Fibroblast of mammary gland (primary cell): ENCODE results near the gene SRP9.

ENCODE experiments used
- DNase-seq: peaks from one replicate; pipeline ENCODE4 v3.0.0-alpha.2; 2010; ENCODE audit warnings: low read depth
- H3K4me3 ChIP-seq: 2 replicates; pipeline ENCODE4 v1.5.1; 2011; ENCODE audit warnings: low read depth, mild to moderate bottlenecking, low read length, moderate library complexity; ENCODE audit not compliant: control insufficient read depth
- CTCF ChIP-seq: conservative IDR thresholded peaks from 2 replicates; pipeline ENCODE4 v1.5.1; 2011; ENCODE audit warnings: low read depth, low read length, inconsistent platforms; ENCODE audit not compliant: control insufficient read depth, insufficient read depth

Gene SRP9

GRCh38 chr1:225737866-225738265 lies 39.8 kb upstream of the SRP9 start:
- DNase-seq, result no peak
- TF ChIP-seq CTCF, result no peak

DNA sequence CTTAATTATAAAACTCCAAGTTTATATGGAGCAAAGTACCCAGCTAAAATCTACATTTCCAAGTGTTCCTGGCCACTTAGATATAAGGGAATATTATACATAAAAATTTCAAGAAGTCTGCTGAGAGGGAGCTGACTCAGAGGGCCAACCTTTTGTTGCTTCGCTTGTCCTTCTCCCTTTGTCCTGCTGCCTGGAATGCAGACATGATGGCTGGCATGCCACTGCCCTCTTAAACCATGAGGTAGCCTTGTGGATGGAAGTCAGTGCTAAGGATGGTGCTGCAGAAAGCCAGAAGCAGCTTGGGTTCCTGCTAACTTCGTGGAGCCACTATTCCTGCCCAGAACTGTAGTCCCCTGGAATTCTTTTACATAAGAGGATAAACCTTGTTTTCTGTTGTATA lies 38.9 kb upstream of the SRP9 start:
- H3K4me3 ChIP-seq, result no peak overlapping the region
- DNase-seq, result no peak
- no peak for TF ChIP-seq CTCF

More at GRCh38 chr1:225737866-225738265, 39.8 kb upstream of the SRP9 start:
- no peak overlapping the region for H3K4me3 ChIP-seq

DNA sequence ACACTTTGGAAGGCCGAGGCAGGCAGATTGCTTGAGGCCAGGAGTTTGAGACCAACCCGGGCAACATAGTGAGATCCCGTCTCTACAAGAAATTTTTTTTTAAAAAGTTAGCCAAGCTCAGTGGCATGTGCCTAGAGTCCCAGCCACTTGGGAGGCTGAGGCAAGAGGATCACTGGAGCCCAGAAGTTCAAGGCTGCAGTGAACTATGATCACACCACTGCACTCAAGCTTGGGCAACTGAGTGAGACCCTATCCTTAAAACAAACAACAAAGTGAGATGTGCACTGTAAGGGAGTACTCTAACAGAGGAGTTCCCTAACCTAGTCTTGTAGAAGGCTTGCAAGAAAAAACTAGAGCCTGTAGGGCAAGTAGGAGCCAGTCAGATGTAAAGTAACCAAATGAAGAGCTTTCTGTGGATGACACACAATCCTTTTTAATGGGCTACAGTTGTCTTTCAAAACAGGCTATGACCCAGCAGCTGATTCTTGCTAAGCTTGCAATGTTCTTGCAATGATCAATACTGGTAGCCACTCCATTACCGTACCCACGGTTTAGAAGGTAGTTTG lies 38.0 kb upstream of the SRP9 start:
- TF ChIP-seq CTCF, result no peak
- no peak for DNase-seq
- H3K4me3 ChIP-seq, result no peak overlapping the region

- TF ChIP-seq CTCF, result no peak
- H3K4me3 ChIP-seq, result no peak overlapping the region
- DNase-seq, result no peak
Observed at GRCh38 chr1:225744745-225745144, 32.9 kb upstream of the SRP9 start.

GRCh38 chr1:225745273-225745672 lies 32.4 kb upstream of the SRP9 start:
- no peak for DNase-seq

GRCh38 chr1:225746361-225747179 lies 31.1 kb upstream of the SRP9 start:
- peak; percentile 93 for DNase-seq
- H3K4me3 ChIP-seq, result peak overlapping the region; percentile 56

More at GRCh38 chr1:225745273-225745672, 32.4 kb upstream of the SRP9 start:
- no peak overlapping the region for H3K4me3 ChIP-seq
- TF ChIP-seq CTCF, result no peak

More at GRCh38 chr1:225746361-225747179, 31.1 kb upstream of the SRP9 start:
- peak; percentile 9 for TF ChIP-seq CTCF
